ENCODE data around the gene PERCC1.

Gene PERCC1

GRCh38 chr16:1433263-1433560 is 2.3 kb downstream of the PERCC1 start:
- in situ Hi-C loops (cut with MboI; ENCODE audit: low sequenced_read_pairs, unreplicated experiment) = no loop called here
- DNase-seq (ENCODE audit: low spot score) = no peak
- TF ChIP-seq, protein P1, sequence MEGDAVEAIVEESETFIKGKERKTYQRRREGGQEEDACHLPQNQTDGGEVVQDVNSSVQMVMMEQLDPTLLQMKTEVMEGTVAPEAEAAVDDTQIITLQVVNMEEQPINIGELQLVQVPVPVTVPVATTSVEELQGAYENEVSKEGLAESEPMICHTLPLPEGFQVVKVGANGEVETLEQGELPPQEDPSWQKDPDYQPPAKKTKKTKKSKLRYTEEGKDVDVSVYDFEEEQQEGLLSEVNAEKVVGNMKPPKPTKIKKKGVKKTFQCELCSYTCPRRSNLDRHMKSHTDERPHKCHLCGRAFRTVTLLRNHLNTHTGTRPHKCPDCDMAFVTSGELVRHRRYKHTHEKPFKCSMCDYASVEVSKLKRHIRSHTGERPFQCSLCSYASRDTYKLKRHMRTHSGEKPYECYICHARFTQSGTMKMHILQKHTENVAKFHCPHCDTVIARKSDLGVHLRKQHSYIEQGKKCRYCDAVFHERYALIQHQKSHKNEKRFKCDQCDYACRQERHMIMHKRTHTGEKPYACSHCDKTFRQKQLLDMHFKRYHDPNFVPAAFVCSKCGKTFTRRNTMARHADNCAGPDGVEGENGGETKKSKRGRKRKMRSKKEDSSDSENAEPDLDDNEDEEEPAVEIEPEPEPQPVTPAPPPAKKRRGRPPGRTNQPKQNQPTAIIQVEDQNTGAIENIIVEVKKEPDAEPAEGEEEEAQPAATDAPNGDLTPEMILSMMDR (IDR thresholded peaks at IDR 0.05; ENCODE audit: borderline replicate concordance, control extremely low read depth, extremely low read depth, insufficient read depth, missing control alignments) = no peak

GRCh38 chr16:1433756-1434155 is 2.9 kb downstream of the PERCC1 start:
- no peak for DNase-seq (ENCODE audit: low spot score)
- TF ChIP-seq, protein P1 (IDR thresholded peaks at IDR 0.05; ENCODE audit: borderline replicate concordance, control extremely low read depth, extremely low read depth, insufficient read depth, missing control alignments) = no peak
- in situ Hi-C loops (cut with MboI; ENCODE audit: low sequenced_read_pairs, unreplicated experiment) = no loop called here

GRCh38 chr16:1434644-1435592 is 4.0 kb downstream of the PERCC1 start:
- TF ChIP-seq, protein P1 (IDR thresholded peaks at IDR 0.05; ENCODE audit: borderline replicate concordance, control extremely low read depth, extremely low read depth, insufficient read depth, missing control alignments) = no peak
- in situ Hi-C loops (cut with MboI; ENCODE audit: low sequenced_read_pairs, unreplicated experiment) = no loop called here
- no peak for DNase-seq (ENCODE audit: low spot score)

DNA sequence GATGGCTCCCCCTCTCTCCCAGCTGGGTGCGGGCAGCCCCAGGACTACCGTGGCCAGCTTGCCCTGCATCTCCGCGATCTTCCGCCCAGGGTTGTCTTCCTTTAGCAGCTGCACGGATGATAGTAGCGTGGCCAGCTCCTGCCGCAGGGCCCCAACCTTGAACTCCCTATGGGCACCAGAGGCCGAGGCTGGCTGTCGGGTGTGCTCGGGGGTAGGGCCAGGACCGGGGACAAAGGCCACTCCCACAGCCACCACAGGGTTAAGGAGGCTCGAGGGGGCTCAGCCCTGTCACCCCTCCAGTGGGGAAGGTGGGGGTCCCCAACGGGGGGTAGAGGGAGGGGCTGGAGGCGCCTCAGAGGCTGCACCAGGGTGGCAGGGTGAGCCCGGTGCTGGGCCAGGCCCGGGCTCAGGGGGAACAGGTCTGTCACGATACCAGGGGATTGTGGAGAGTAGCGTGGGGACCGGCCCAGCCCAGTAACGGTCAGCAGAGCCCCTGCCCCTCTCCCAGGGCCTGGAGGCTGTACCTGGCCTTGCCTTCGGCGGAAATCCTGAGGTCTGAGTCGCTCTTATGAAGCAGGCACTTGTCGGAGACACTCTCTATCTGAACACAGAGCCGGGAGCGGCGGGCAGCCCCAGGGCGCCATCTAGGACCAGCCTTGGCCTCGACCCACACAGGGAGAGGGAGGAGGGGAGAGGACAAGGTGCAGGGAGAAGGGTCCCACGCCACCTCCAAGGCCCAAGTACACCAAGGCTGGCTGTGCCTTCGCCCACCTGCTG is 5.2 kb downstream of the PERCC1 start:
- in situ Hi-C loops (cut with MboI; ENCODE audit: low sequenced_read_pairs, unreplicated experiment) = no loop called here
- TF ChIP-seq, protein P1 (IDR thresholded peaks at IDR 0.05; ENCODE audit: borderline replicate concordance, control extremely low read depth, extremely low read depth, insufficient read depth, missing control alignments) = no peak

DNA sequence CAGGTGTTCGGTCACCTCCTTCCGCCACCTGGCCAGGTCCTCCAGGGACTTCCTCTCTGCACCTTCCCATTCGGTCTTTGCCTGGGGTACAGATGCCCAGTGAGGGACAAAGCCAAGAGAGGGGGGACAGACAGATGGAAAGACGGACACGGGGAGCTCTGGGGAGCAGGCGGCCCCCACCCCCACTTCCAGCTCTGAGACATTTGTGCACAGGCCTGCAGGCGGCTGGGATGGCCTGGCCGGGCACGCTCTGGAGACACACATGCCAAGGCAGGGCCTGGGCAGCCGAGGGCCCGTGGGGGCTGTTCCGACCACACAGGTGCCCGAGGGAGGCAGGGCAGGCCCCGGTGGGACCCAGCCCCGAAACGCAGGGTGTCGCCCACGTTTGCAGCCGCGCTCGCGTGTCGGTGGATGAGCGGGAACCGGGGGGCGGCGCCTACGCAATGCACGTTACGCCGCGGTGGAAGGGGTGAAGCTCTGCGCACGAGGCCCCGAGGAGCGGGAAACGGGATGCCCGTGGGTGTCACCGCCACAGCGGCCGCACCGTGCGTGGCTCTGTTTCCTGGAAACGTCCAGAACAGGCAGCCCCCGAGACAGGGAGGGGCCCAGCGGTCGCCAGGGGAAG is 6.0 kb downstream of the PERCC1 start:
- TF ChIP-seq, protein P1 (IDR thresholded peaks at IDR 0.05; ENCODE audit: borderline replicate concordance, control extremely low read depth, extremely low read depth, insufficient read depth, missing control alignments) = no peak
- in situ Hi-C loops (cut with MboI; ENCODE audit: low sequenced_read_pairs, unreplicated experiment) = no loop called here
- DNase-seq (ENCODE audit: low spot score) = no peak

More for the DNA sequence above, 5.2 kb downstream of the PERCC1 start:
- no peak for DNase-seq (ENCODE audit: low spot score)

DNA sequence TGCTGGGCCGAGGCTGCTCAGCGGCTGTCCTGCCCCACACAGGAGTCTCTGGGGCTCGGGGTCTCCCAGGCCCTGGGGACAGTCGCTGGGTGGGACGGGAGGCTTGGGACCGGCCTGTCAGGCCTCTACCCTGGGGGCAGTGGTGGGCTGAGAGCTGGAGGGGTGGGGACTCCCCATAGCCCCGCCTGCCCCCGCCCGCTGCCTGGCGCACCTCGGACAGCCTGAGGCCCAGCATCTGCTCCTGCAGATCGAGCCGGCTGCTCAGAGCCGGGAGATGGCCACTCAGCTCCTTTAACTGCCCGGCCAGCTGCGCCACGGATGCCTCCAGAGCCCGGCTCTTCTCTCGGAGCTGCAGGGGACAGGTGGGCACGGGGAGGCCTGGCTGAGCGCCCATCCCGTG is 6.7 kb downstream of the PERCC1 start:
- in situ Hi-C loops (cut with MboI; ENCODE audit: low sequenced_read_pairs, unreplicated experiment) = no loop called here
- no peak for DNase-seq (ENCODE audit: low spot score)

More for the DNA sequence above, 6.7 kb downstream of the PERCC1 start:
- TF ChIP-seq, protein P1 (IDR thresholded peaks at IDR 0.05; ENCODE audit: borderline replicate concordance, control extremely low read depth, extremely low read depth, insufficient read depth, missing control alignments) = no peak
